HepG2 (cell line): ENCODE measurements around the gene NRBP1. TPM values are rescaled to one million over a fixed set of nuclear protein-coding genes. Genes with fewer than 3 reads are reported as not detected.

Experiments
- ADNP ChIP-seq: sonication (generic); formaldehyde crosslinking; IDR thresholded peaks from 2 replicates; pipeline ENCODE4 v1.4.0; 2020; ENCODE audit warnings: missing genetic modification reagents
- EHMT2 ChIP-seq: fragments of 200-600 bp; sonication (generic); IDR thresholded peaks from 2 replicates; pipeline ENCODE4 v1.7.0; 2017; ENCODE audit warnings: antibody characterized with exemption, low read depth, low read length, borderline replicate concordance
- FOXC1 ChIP-seq: sonication (generic); formaldehyde crosslinking; IDR thresholded peaks from 2 replicates; pipeline ENCODE4 v1.8.0; 2022; ENCODE audit warnings: mild to moderate bottlenecking, missing genetic modification reagents, borderline replicate concordance
- GATA4 ChIP-seq: sonication (generic); IDR thresholded peaks from 2 replicates; pipeline ENCODE4 v1.6.1; 2016; ENCODE audit warnings: antibody characterized with exemption, low read depth, borderline replicate concordance
- HDAC1 ChIP-seq: sonication (generic); formaldehyde crosslinking; IDR thresholded peaks from 2 replicates; pipeline ENCODE4 v1.5.1; 2020; ENCODE audit warnings: mild to moderate bottlenecking, missing genetic modification reagents
- HOXA3 ChIP-seq: sonication (generic); formaldehyde crosslinking; IDR thresholded peaks from 2 replicates; pipeline ENCODE4 v1.5.0; 2020; ENCODE audit warnings: missing genetic modification reagents
- KDM6A ChIP-seq: IDR thresholded peaks from 2 replicates; pipeline ENCODE4 v1.6.1; 2016; ENCODE audit warnings: low read depth
- KIAA2018 ChIP-seq: sonication (generic); formaldehyde crosslinking; IDR thresholded peaks from 2 replicates; pipeline ENCODE4 v1.5.0; 2020; ENCODE audit warnings: mild to moderate bottlenecking, missing genetic modification reagents, borderline replicate concordance
- MBD4 ChIP-seq: IDR thresholded peaks from 2 replicates; pipeline ENCODE4 v1.6.1; 2012; ENCODE audit warnings: low read length, inconsistent platforms, borderline replicate concordance
- NFE2 ChIP-seq: sonication (generic); formaldehyde crosslinking; IDR thresholded peaks from 2 replicates; pipeline ENCODE4 v1.4.0; 2020; ENCODE audit warnings: missing genetic modification reagents
- NFIC ChIP-seq: IDR thresholded peaks from 2 replicates; pipeline ENCODE4 v1.6.1; 2012; ENCODE audit warnings: mild to moderate bottlenecking, low read length, inconsistent platforms
- NFRKB ChIP-seq: fragments of 450-650 bp; IDR thresholded peaks from 2 replicates; pipeline ENCODE4 v1.6.1; 2017
- PATZ1 ChIP-seq: sonication (generic); formaldehyde crosslinking; IDR thresholded peaks from 2 replicates; pipeline ENCODE4 v1.4.0; 2020; ENCODE audit warnings: missing genetic modification reagents
- REXO4 ChIP-seq: sonication (generic); formaldehyde crosslinking; IDR thresholded peaks from 2 replicates; pipeline ENCODE4 v1.8.0; 2022; ENCODE audit warnings: missing genetic modification reagents, mild to moderate bottlenecking, borderline replicate concordance
- SOX5 ChIP-seq: IDR thresholded peaks from 2 replicates; pipeline ENCODE4 v1.6.1; 2016; ENCODE audit warnings: borderline replicate concordance
- SP4 ChIP-seq: sonication (generic); formaldehyde crosslinking; IDR thresholded peaks from 2 replicates; pipeline ENCODE4 v1.8.1; 2023; ENCODE audit warnings: mild to moderate bottlenecking, missing genetic modification reagents
- TAF15 ChIP-seq: fragments of 200-400 bp; formaldehyde crosslinking; IDR thresholded peaks from one replicate; pipeline ENCODE4 v1.6.1; 2018; ENCODE audit warnings: mild to moderate bottlenecking, low read depth, low read length; ENCODE audit not compliant: poor library complexity, severe bottlenecking
- ZBTB7A ChIP-seq: sonication (generic); formaldehyde crosslinking; IDR thresholded peaks from 2 replicates; pipeline ENCODE4 v1.8.0; 2022; ENCODE audit warnings: mild to moderate bottlenecking, missing genetic modification reagents
- ZNF138 ChIP-seq: sonication (generic); formaldehyde crosslinking; IDR thresholded peaks from 2 replicates; pipeline ENCODE4 v1.5.0; 2020; ENCODE audit warnings: mild to moderate bottlenecking, low read depth, missing genetic modification reagents
- ZNF234 ChIP-seq: sonication (generic); formaldehyde crosslinking; conservative IDR thresholded peaks from 2 replicates; pipeline ENCODE4 v1.5.1; 2020; ENCODE audit warnings: mild to moderate bottlenecking, missing genetic modification reagents
- ZSCAN20 ChIP-seq: sonication (generic); formaldehyde crosslinking; IDR thresholded peaks from 2 replicates; pipeline ENCODE4 v1.4.0; 2020; ENCODE audit warnings: missing genetic modification reagents, mild to moderate bottlenecking, borderline replicate concordance
- ZSCAN31 ChIP-seq: sonication (generic); formaldehyde crosslinking; IDR thresholded peaks from 2 replicates; pipeline ENCODE4 v1.5.0; 2020; ENCODE audit warnings: low read depth, mild to moderate bottlenecking, missing genetic modification reagents
- polyA plus RNA-seq, 8 experiments: library from polyadenylated mRNA; depleted of rRNA in 3 of 8; stranded (reverse) in 7 of 8; unstranded in 1 of 8; fragments of >200 nt; fragmentation: Illumina TruSeq in 4 of 8; extraction: Trizol in 4 of 8; gene quantifications; 2 replicates each; pipeline versions ENCODE4 v1.2.1 to v1.2.3, GENCODE V29; 2011 to 2016; ENCODE audit warnings: low read depth in 4 of 8, missing spikeins in 1 of 8, mixed read lengths in 1 of 8; ENCODE audit not compliant: insufficient read depth in 1 of 8
- total RNA-seq, 5 experiments: library from RNA; depleted of rRNA; stranded (reverse); fragments of >200 nt; fragmentation: Illumina TruSeq; extraction: Trizol; gene quantifications; 2 replicates each; pipeline ENCODE4 v1.2.3, GENCODE V29; 2016; ENCODE audit warnings: low read depth in 1 of 5

Gene NRBP1
- total and polyA plus RNA-seq, 2 of the 13 experiments (the other 11 are each of a cell fraction or from before 2014, with no cell fraction given) = 165 to 240 TPM

GRCh38 chr2:27412419-27413152, 15.8 kb upstream of the NRBP1 start (continued):
- no peak for TF ChIP-seq ZSCAN20 (CRISPR knock-in tag)
- TF ChIP-seq ZNF234 (CRISPR knock-in tag) = no peak
- no peak for TF ChIP-seq REXO4 (CRISPR knock-in tag)
- no peak for TF ChIP-seq ZSCAN31 (CRISPR knock-in tag)
- no peak for TF ChIP-seq ZNF138 (CRISPR knock-in tag)
- TF ChIP-seq EHMT2 = no peak; the same call in 1 of the 2 replicates
- TF ChIP-seq NFRKB = 0 out of 2 replicates have a peak, but pooled peaks have one; percentile 13
- no peak for TF ChIP-seq NFE2 (CRISPR knock-in tag)
- TF ChIP-seq HDAC1 (CRISPR knock-in tag) = peak; percentile 53; the same call in 1 of the 2 replicates
- TF ChIP-seq SP4 (CRISPR knock-in tag) = no peak
- no peak for TF ChIP-seq HOXA3 (CRISPR knock-in tag)
- TF ChIP-seq ZBTB7A (CRISPR knock-in tag) = no peak
- no peak for TF ChIP-seq FOXC1 (CRISPR knock-in tag)
- TF ChIP-seq MBD4 = no peak
- TF ChIP-seq SOX5 (CRISPR knock-in tag) = peak; percentile 69; the same call in 1 of the 2 replicates
- TF ChIP-seq NFIC = peak; percentile 51; the same call in 1 of the 2 replicates
- no peak for TF ChIP-seq TAF15
- peak; percentile 39; the same call in 1 of the 2 replicates for TF ChIP-seq KDM6A
- no peak for TF ChIP-seq PATZ1 (CRISPR knock-in tag)
- no peak for TF ChIP-seq GATA4
- no peak for TF ChIP-seq ADNP (CRISPR knock-in tag)
- 0 out of 2 replicates have a peak, but pooled peaks have one; percentile 50 for TF ChIP-seq KIAA2018 (CRISPR knock-in tag)
